Astrocyte of the cerebellum (primary cell): ENCODE data around the gene IGSF9.

ENCODE experiments used
- DNase-seq: peaks from one replicate; pipeline ENCODE4 v3.0.0-alpha.2; 2011; ENCODE audit warnings: low read depth
- H3K4me3 ChIP-seq: 2 replicates; pipeline ENCODE4 v1.5.1; 2011; ENCODE audit warnings: mild to moderate bottlenecking, low read depth, low read length, moderate library complexity
- CTCF ChIP-seq: IDR thresholded peaks from 2 replicates; pipeline ENCODE4 v1.5.1; 2012; ENCODE audit warnings: low read length, low read depth, moderate library complexity, mild to moderate bottlenecking; ENCODE audit errors: missing control alignments
- in situ Hi-C: cut with HindIII; loops from 2 replicates; pipeline ENCODE4 v1.10.0; 2017; ENCODE audit warnings: low sequenced_read_pairs

Gene IGSF9

GRCh38 chr1:159931101-159931794 lies 14.2 kb downstream of the IGSF9 start:
- TF ChIP-seq CTCF, result no peak
- no peak overlapping the region for H3K4me3 ChIP-seq
- in situ Hi-C loops, result no loop called here
- no peak for DNase-seq

DNA sequence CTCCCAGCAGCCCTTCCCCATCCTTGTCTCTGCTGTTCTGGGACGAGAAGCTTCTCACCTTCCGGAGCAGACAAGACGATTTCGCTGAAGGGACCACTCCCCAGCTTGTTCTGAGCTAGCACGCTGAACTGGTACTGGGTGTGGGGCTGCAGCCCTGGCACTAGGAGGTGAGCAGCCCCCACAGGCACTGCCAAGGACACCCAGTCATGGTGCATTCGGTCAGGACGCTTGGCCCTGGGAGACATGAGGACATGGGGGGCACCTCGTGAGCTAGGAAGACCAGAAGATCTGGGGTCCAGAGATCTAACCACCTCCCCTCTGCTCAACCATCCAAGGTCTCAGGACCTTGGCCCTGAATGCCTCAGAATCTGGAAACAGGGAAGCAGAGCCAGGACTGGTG lies 14.8 kb downstream of the IGSF9 start:
- TF ChIP-seq CTCF, result no peak
- in situ Hi-C loops, result no loop called here
- DNase-seq, result no peak
- no peak overlapping the region for H3K4me3 ChIP-seq

DNA sequence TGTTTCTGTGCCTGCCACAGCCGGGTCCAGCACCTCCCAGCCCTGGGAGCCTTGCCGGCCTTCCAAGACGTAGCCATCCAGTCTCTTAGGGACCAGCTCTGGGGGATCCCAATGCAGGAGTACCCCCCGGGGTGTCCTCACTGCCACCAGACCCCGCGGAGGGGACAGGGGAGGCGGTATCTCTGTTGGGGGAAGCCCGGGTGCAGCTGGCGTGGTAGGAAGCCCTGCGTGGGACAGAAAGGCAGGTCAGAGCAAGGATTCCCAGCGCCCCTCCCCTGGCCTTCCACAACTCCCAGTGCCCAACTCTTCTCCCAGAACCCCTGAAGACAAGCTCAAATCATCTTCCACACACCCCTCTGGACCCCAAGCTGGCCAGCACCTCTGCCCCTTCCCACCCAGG lies 15.2 kb downstream of the IGSF9 start:
- H3K4me3 ChIP-seq, result no peak overlapping the region
- no peak for TF ChIP-seq CTCF
- in situ Hi-C loops, result no loop called here
- no peak for DNase-seq

- DNase-seq, result no peak
- TF ChIP-seq CTCF, result no peak
- H3K4me3 ChIP-seq, result no peak overlapping the region
- in situ Hi-C loops, result no loop called here
These were observed 16.0 kb downstream of the IGSF9 start for GRCh38 chr1:159929155-159930051.

- TF ChIP-seq CTCF, result no peak
- in situ Hi-C loops, result no loop called here
- no peak for DNase-seq
- H3K4me3 ChIP-seq, result no peak overlapping the region
These were observed 16.8 kb downstream of the IGSF9 start for GRCh38 chr1:159928491-159929050.

GRCh38 chr1:159927849-159928431 lies 17.5 kb downstream of the IGSF9 start:
- in situ Hi-C loops, result no loop called here
- TF ChIP-seq CTCF, result no peak
- H3K4me3 ChIP-seq, result no peak overlapping the region
- no peak for DNase-seq
